HepG2 (cell line): ENCODE measurements around the gene MAPK8IP3. TPM values are rescaled to one million over a fixed set of nuclear protein-coding genes. Genes with fewer than 3 reads are reported as not detected.

Source experiments
- AKAP8 ChIP-seq: sonication (generic); formaldehyde crosslinking; IDR thresholded peaks from 2 replicates; pipeline ENCODE4 v1.5.1; 2020; ENCODE audit warnings: mild to moderate bottlenecking, missing genetic modification reagents
- DPF2 ChIP-seq: sonication (generic); formaldehyde crosslinking; IDR thresholded peaks from 2 replicates; pipeline ENCODE4 v1.4.0; 2020; ENCODE audit warnings: mild to moderate bottlenecking, low read depth, missing genetic modification reagents, borderline replicate concordance
- HNF4G ChIP-seq, 2 experiments: sonication (generic) in 1 of 2; formaldehyde crosslinking in 1 of 2; IDR thresholded peaks; 2 replicates each; pipeline versions ENCODE4 v1.4.0 to v1.6.1; 2011 to 2020; ENCODE audit warnings: borderline replicate concordance in 2 of 2, low read depth in 2 of 2, mild to moderate bottlenecking in 2 of 2, low read length in 1 of 2, missing genetic modification reagents in 1 of 2, moderate library complexity in 1 of 2
- IRX3 ChIP-seq: sonication (generic); formaldehyde crosslinking; IDR thresholded peaks from 2 replicates; pipeline ENCODE4 v1.8.1; 2023; ENCODE audit warnings: mild to moderate bottlenecking, low read depth, missing genetic modification reagents, borderline replicate concordance
- MTF2 ChIP-seq: sonication (generic); formaldehyde crosslinking; IDR thresholded peaks from 2 replicates; pipeline ENCODE4 v1.5.0; 2020; ENCODE audit warnings: missing genetic modification reagents, borderline replicate concordance
- SALL2 ChIP-seq: sonication (generic); formaldehyde crosslinking; IDR thresholded peaks from 2 replicates; pipeline ENCODE4 v1.8.1; 2023; ENCODE audit warnings: mild to moderate bottlenecking, missing genetic modification reagents, inconsistent platforms
- SNAPC2 ChIP-seq: sonication (generic); formaldehyde crosslinking; IDR thresholded peaks from 2 replicates; pipeline ENCODE4 v1.8.1; 2022; ENCODE audit warnings: mild to moderate bottlenecking, missing genetic modification reagents
- SP4 ChIP-seq: sonication (generic); formaldehyde crosslinking; IDR thresholded peaks from 2 replicates; pipeline ENCODE4 v1.8.1; 2023; ENCODE audit warnings: mild to moderate bottlenecking, missing genetic modification reagents
- SRSF4 ChIP-seq: fragments of 200-400 bp; formaldehyde crosslinking; IDR thresholded peaks from one replicate; pipeline ENCODE4 v1.6.1; 2018; ENCODE audit warnings: mild to moderate bottlenecking, low read depth, low read length, moderate library complexity; ENCODE audit not compliant: poor library complexity, severe bottlenecking
- TAF1 ChIP-seq: sonication (generic); formaldehyde crosslinking; IDR thresholded peaks from 2 replicates; pipeline ENCODE4 v1.4.0; 2020; ENCODE audit warnings: missing genetic modification reagents
- TBX2 ChIP-seq: sonication (generic); formaldehyde crosslinking; IDR thresholded peaks from 2 replicates; pipeline ENCODE4 v1.5.0; 2020; ENCODE audit warnings: missing genetic modification reagents, mild to moderate bottlenecking, borderline replicate concordance
- TOE1 ChIP-seq: sonication (generic); formaldehyde crosslinking; IDR thresholded peaks from 2 replicates; pipeline ENCODE4 v1.4.0; 2020; ENCODE audit warnings: mild to moderate bottlenecking, missing genetic modification reagents
- ZNF441 ChIP-seq: sonication (generic); formaldehyde crosslinking; IDR thresholded peaks from 2 replicates; pipeline ENCODE4 v1.7.0; 2021; ENCODE audit warnings: missing genetic modification reagents, borderline replicate concordance
- ZNF556 ChIP-seq: sonication (generic); formaldehyde crosslinking; IDR thresholded peaks from 2 replicates; pipeline ENCODE4 v1.4.0; 2020; ENCODE audit warnings: mild to moderate bottlenecking, missing genetic modification reagents, borderline replicate concordance
- ZNF749 ChIP-seq: sonication (generic); formaldehyde crosslinking; IDR thresholded peaks from 2 replicates; pipeline ENCODE4 v1.8.0; 2022; ENCODE audit warnings: mild to moderate bottlenecking, missing genetic modification reagents, moderate library complexity, borderline replicate concordance
- ZNF850 ChIP-seq: sonication (generic); formaldehyde crosslinking; conservative IDR thresholded peaks from 2 replicates; pipeline ENCODE4 v1.9.0; 2021; ENCODE audit warnings: mild to moderate bottlenecking, missing genetic modification reagents
- polyA plus RNA-seq, 8 experiments: library from polyadenylated mRNA; depleted of rRNA in 3 of 8; stranded (reverse) in 7 of 8; unstranded in 1 of 8; fragments of >200 nt; fragmentation: Illumina TruSeq in 4 of 8; extraction: Trizol in 4 of 8; gene quantifications; 2 replicates each; pipeline versions ENCODE4 v1.2.1 to v1.2.3, GENCODE V29; 2011 to 2016; ENCODE audit warnings: low read depth in 4 of 8, missing spikeins in 1 of 8, mixed read lengths in 1 of 8; ENCODE audit not compliant: insufficient read depth in 1 of 8
- total RNA-seq, 5 experiments: library from RNA; depleted of rRNA; stranded (reverse); fragments of >200 nt; fragmentation: Illumina TruSeq; extraction: Trizol; gene quantifications; 2 replicates each; pipeline ENCODE4 v1.2.3, GENCODE V29; 2016; ENCODE audit warnings: low read depth in 1 of 5
- TF ChIP-seq, protein P1 (sequence below): sonication (generic); formaldehyde crosslinking; IDR thresholded peaks from 2 replicates; pipeline ENCODE4 v1.9.0; 2021; ENCODE audit warnings: missing genetic modification reagents, borderline replicate concordance
- TF ChIP-seq, protein P2 (sequence below): sonication (generic); formaldehyde crosslinking; IDR thresholded peaks from 2 replicates; pipeline ENCODE4 v1.4.0; 2020; ENCODE audit warnings: missing genetic modification reagents
- TF ChIP-seq, protein P3 (sequence below): sonication (generic); formaldehyde crosslinking; conservative IDR thresholded peaks from 2 replicates; pipeline ENCODE4 v1.4.0; 2020; ENCODE audit warnings: missing genetic modification reagents
- TF ChIP-seq, protein P4 (sequence below): fragments of 450-650 bp; IDR thresholded peaks from 2 replicates; pipeline ENCODE4 v1.6.1; 2016
- TF ChIP-seq, protein P5 (sequence below): conservative IDR thresholded peaks from 2 replicates; pipeline ENCODE4 v1.6.1; 2018; ENCODE audit warnings: missing genetic modification reagents

MAPK8IP3 gene
- total and polyA plus RNA-seq, 2 of the 13 experiments (the other 11 are each of a cell fraction or from before 2014, with no cell fraction given), result 25.1 to 41.7 TPM

DNA sequence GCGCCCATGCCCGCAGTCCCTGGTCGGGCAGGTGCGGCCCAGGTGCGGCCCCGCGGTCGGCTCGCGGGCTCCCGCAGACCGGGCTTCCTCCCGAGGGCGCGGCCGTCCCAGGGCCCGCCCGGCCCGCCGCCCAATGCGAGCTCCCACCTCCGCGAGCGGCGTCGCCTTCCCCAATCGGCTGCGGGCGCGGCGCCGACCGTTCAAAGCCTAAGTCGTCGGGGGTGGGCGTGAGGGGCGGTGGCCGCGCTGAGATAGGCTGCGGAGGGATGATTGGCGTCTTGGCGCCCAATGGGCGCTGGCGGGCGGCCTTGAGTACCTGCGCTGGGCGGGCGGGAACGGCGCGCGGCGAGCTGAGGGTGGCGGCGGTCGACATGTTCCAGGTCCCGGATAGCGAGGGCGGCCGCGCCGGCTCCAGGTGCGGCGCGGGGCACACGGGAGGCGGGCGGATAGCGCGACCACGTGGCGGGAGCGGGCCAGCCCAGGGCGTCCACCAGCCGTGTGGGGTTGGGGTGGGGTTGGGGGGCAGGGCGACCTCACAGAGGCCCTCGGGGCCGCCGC lies 28.0 kb upstream of the MAPK8IP3 start, which contains the start of gene JPT2 (continued):
- TF ChIP-seq, protein P1, sequence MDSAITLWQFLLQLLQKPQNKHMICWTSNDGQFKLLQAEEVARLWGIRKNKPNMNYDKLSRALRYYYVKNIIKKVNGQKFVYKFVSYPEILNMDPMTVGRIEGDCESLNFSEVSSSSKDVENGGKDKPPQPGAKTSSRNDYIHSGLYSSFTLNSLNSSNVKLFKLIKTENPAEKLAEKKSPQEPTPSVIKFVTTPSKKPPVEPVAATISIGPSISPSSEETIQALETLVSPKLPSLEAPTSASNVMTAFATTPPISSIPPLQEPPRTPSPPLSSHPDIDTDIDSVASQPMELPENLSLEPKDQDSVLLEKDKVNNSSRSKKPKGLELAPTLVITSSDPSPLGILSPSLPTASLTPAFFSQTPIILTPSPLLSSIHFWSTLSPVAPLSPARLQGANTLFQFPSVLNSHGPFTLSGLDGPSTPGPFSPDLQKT (CRISPR knock-in tag), result no peak
- TF ChIP-seq MTF2 (CRISPR knock-in tag) (no peak), TBX2 (peak; percentile 60), ZNF850 (CRISPR knock-in tag) (no peak), DPF2 (no peak), SP4 (peak; percentile 99), TOE1 (CRISPR knock-in tag) (no peak), TAF1 (peak; percentile 59; the same call in 1 of the 2 replicates), ZNF749 (CRISPR knock-in tag) (peak; percentile 51; the same call in 1 of the 2 replicates), AKAP8 (peak; percentile 86), HNF4G (IDR thresholded peaks at IDR 0.05; ENCODE audit: borderline replicate concordance, low read depth, low read length) (no peak), HNF4G (CRISPR knock-in tag; IDR thresholded peaks at IDR 0.05; ENCODE audit: borderline replicate concordance, low read depth) (no peak), SALL2 (CRISPR knock-in tag) (peak; percentile 73; the same call in 1 of the 2 replicates), IRX3 (CRISPR knock-in tag) (no peak), ZNF556 (CRISPR knock-in tag) (0 out of 2 replicates have a peak, but pooled peaks have one; percentile 42), SNAPC2 (no peak), ZNF441 (CRISPR knock-in tag) (no peak), SRSF4 (no peak)
- TF ChIP-seq, protein P2, sequence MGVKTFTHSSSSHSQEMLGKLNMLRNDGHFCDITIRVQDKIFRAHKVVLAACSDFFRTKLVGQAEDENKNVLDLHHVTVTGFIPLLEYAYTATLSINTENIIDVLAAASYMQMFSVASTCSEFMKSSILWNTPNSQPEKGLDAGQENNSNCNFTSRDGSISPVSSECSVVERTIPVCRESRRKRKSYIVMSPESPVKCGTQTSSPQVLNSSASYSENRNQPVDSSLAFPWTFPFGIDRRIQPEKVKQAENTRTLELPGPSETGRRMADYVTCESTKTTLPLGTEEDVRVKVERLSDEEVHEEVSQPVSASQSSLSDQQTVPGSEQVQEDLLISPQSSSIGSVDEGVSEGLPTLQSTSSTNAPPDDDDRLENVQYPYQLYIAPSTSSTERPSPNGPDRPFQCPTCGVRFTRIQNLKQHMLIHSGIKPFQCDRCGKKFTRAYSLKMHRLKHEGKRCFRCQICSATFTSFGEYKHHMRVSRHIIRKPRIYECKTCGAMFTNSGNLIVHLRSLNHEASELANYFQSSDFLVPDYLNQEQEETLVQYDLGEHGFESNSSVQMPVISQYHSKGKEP (CRISPR knock-in tag), result no peak
- TF ChIP-seq, protein P3, sequence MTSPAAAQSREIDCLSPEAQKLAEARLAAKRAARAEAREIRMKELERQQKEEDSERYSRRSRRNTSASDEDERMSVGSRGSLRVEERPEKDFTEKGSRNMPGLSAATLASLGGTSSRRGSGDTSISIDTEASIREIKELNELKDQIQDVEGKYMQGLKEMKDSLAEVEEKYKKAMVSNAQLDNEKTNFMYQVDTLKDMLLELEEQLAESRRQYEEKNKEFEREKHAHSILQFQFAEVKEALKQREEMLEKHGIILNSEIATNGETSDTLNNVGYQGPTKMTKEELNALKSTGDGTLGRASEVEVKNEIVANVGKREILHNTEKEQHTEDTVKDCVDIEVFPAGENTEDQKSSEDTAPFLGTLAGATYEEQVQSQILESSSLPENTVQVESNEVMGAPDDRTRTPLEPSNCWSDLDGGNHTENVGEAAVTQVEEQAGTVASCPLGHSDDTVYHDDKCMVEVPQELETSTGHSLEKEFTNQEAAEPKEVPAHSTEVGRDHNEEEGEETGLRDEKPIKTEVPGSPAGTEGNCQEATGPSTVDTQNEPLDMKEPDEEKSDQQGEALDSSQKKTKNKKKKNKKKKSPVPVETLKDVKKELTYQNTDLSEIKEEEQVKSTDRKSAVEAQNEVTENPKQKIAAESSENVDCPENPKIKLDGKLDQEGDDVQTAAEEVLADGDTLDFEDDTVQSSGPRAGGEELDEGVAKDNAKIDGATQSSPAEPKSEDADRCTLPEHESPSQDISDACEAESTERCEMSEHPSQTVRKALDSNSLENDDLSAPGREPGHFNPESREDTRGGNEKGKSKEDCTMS (CRISPR knock-in tag), result no peak
- TF ChIP-seq, protein P4, sequence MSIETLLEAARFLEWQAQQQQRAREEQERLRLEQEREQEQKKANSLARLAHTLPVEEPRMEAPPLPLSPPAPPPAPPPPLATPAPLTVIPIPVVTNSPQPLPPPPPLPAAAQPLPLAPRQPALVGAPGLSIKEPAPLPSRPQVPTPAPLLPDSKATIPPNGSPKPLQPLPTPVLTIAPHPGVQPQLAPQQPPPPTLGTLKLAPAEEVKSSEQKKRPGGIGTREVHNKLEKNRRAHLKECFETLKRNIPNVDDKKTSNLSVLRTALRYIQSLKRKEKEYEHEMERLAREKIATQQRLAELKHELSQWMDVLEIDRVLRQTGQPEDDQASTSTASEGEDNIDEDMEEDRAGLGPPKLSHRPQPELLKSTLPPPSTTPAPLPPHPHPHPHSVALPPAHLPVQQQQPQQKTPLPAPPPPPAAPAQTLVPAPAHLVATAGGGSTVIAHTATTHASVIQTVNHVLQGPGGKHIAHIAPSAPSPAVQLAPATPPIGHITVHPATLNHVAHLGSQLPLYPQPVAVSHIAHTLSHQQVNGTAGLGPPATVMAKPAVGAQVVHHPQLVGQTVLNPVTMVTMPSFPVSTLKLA, result peak; percentile 12; the same call in 1 of the 2 replicates
- TF ChIP-seq, protein P5, sequence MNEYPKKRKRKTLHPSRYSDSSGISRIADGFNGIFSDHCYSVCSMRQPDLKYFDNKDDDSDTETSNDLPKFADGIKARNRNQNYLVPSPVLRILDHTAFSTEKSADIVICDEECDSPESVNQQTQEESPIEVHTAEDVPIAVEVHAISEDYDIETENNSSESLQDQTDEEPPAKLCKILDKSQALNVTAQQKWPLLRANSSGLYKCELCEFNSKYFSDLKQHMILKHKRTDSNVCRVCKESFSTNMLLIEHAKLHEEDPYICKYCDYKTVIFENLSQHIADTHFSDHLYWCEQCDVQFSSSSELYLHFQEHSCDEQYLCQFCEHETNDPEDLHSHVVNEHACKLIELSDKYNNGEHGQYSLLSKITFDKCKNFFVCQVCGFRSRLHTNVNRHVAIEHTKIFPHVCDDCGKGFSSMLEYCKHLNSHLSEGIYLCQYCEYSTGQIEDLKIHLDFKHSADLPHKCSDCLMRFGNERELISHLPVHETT (CRISPR knock-in tag), result peak; percentile 42; the same call in 1 of the 2 replicates
